Stimulated activated CD8-positive, alpha-beta memory T cell treated with anti-CD3 and anti-CD28 coated beads, Interleukin-4, amount 100 ng/mL, for 1 hour (primary cell): ENCODE measurements around the gene PRKAG2.

Experiments
- DNase-seq, 2 donors: peaks; one replicate each; pipeline ENCODE4 v3.0.0-alpha.2; 2020; ENCODE audit warnings: low read depth in 2 of 2, low spot score in 1 of 2

The PRKAG2 gene

GRCh38 chr7:151630851-151631569 is 245.9 kb downstream of the PRKAG2 start:
- no peak for DNase-seq

- no peak for DNase-seq
Measured at GRCh38 chr7:151630358-151630757, 246.6 kb downstream of the PRKAG2 start.

- DNase-seq: no peak
Measured at GRCh38 chr7:151629713-151630272, 247.1 kb downstream of the PRKAG2 start.

GRCh38 chr7:151628846-151629604 is 247.9 kb downstream of the PRKAG2 start:
- no peak for DNase-seq

GRCh38 chr7:151626422-151627115 is 250.3 kb downstream of the PRKAG2 start:
- DNase-seq: peak in 1 of 2 donors; percentile 4

GRCh38 chr7:151625606-151626005 is 251.3 kb downstream of the PRKAG2 start:
- DNase-seq: no peak

- DNase-seq: no peak
Measured at GRCh38 chr7:151624246-151624928, 252.5 kb downstream of the PRKAG2 start.

- DNase-seq: no peak
Measured at GRCh38 chr7:151623766-151624165, 253.1 kb downstream of the PRKAG2 start.

- DNase-seq: no peak
Measured at GRCh38 chr7:151621961-151622360, 255.0 kb downstream of the PRKAG2 start.

- no peak for DNase-seq
Measured at GRCh38 chr7:151616443-151617213, 260.3 kb downstream of the PRKAG2 start.

GRCh38 chr7:151615784-151616183 is 261.1 kb downstream of the PRKAG2 start:
- no peak for DNase-seq

- no peak for DNase-seq
Measured at GRCh38 chr7:151615058-151615457, 261.9 kb downstream of the PRKAG2 start.

- no peak for DNase-seq
Measured at GRCh38 chr7:151614019-151614418, 262.9 kb downstream of the PRKAG2 start.

- no peak for DNase-seq
Measured at GRCh38 chr7:151611878-151612277, 265.0 kb downstream of the PRKAG2 start.

GRCh38 chr7:151611041-151611440 is 265.9 kb downstream of the PRKAG2 start:
- DNase-seq: no peak

GRCh38 chr7:151608031-151608551 is 268.8 kb downstream of the PRKAG2 start:
- no peak for DNase-seq

GRCh38 chr7:151607464-151607867 is 269.4 kb downstream of the PRKAG2 start:
- no peak for DNase-seq

- no peak for DNase-seq
Measured at GRCh38 chr7:151603951-151604350, 273.0 kb downstream of the PRKAG2 start.

- no peak for DNase-seq
Measured at GRCh38 chr7:151601521-151602305, 275.2 kb downstream of the PRKAG2 start.
